DND-41 (cell line): ENCODE measurements around the gene PANX1.
A peak's percentile ranks its signal among the peaks of the same experiment; 100 is the strongest.

ENCODE experiments used
- ATAC-seq: fragments of 200-7000 bp; cut with Tn5 transposase; 3 replicates; pipeline ENCODE4 v1.9.1; 2021; ENCODE audit warnings: low read depth; ENCODE audit not compliant: insufficient read depth
- DNase-seq: peaks from one replicate; pipeline ENCODE4 v3.0.0-alpha.2; 2020
- H2AFZ ChIP-seq: 2 replicates; pipeline ENCODE4 v1.6.0; 2012; ENCODE audit warnings: low read depth, low read length
- H3K27ac ChIP-seq: 2 replicates; pipeline ENCODE4 v1.5.1; 2012; ENCODE audit warnings: low read length, inconsistent platforms
- H3K27me3 ChIP-seq: fragments of 200-600 bp; sonication (generic); 2 replicates; pipeline ENCODE4 v1.6.0; 2012; ENCODE audit warnings: low read length, mild to moderate bottlenecking, inconsistent platforms; ENCODE audit not compliant: insufficient read depth, poor library complexity
- H3K36me3 ChIP-seq: 2 replicates; pipeline ENCODE4 v1.5.1; 2012; ENCODE audit warnings: low read length, inconsistent platforms; ENCODE audit not compliant: insufficient read depth
- H3K4me1 ChIP-seq: 2 replicates; pipeline ENCODE4 v1.5.1; 2012; ENCODE audit warnings: mild to moderate bottlenecking, low read length; ENCODE audit not compliant: insufficient read depth
- H3K4me2 ChIP-seq: 2 replicates; pipeline ENCODE4 v1.6.0; 2012; ENCODE audit warnings: mild to moderate bottlenecking, moderate library complexity, low read length, inconsistent platforms; ENCODE audit not compliant: insufficient read depth
- H3K4me3 ChIP-seq, 2 experiments: fragments of 200-600 bp in 1 of 2; shearing (Covaris generic) in 1 of 2; 2 replicates each; pipeline ENCODE4 v1.5.1; 2012 to 2016; ENCODE audit warnings: inconsistent platforms in 2 of 2, low read length in 2 of 2, mild to moderate bottlenecking in 2 of 2, low read depth in 1 of 2, moderate library complexity in 1 of 2
- H3K79me2 ChIP-seq: 2 replicates; pipeline ENCODE4 v1.6.0; 2012; ENCODE audit warnings: low read length, inconsistent platforms; ENCODE audit not compliant: insufficient read depth
- H3K9ac ChIP-seq: 2 replicates; pipeline ENCODE4 v1.6.0; 2012; ENCODE audit warnings: low read depth, mild to moderate bottlenecking, inconsistent platforms, low read length, moderate library complexity
- H3K9me3 ChIP-seq: 2 replicates; pipeline ENCODE4 v1.5.1; 2012; ENCODE audit warnings: low read length, moderate library complexity, mild to moderate bottlenecking, inconsistent platforms; ENCODE audit not compliant: insufficient read depth, severe bottlenecking
- H4K20me1 ChIP-seq: 2 replicates; pipeline ENCODE4 v1.6.0; 2012; ENCODE audit warnings: low read length; ENCODE audit not compliant: insufficient read depth
- CTCF ChIP-seq: IDR thresholded peaks from 2 replicates; pipeline ENCODE4 v1.5.1; 2012; ENCODE audit warnings: borderline replicate concordance, low read length, moderate library complexity, mild to moderate bottlenecking; ENCODE audit not compliant: poor library complexity, severe bottlenecking; ENCODE audit errors: extremely low read depth
- EZH2 ChIP-seq: IDR thresholded peaks from 3 replicates; pipeline ENCODE4 v1.6.1; 2012; ENCODE audit warnings: borderline replicate concordance, low read depth, mild to moderate bottlenecking, moderate library complexity, low read length, inconsistent platforms; ENCODE audit not compliant: severe bottlenecking

The PANX1 gene

GRCh38 chr11:94171693-94172440 lies 43.2 kb downstream of the PANX1 start:
- TF ChIP-seq CTCF (peak; percentile 81), EZH2 (no peak)
- Histone ChIP-seq H3K9ac (no peak overlapping the region), H3K79me2 (peaks cover 57% of the 10 kb centered on the region), H3K4me2 (no peak overlapping the region), H3K27ac (no peak overlapping the region), H2AFZ (no peak overlapping the region), H3K4me1 (no peaks in the 10 kb centered on the region; the same call in 1 of the 2 replicates), H3K27me3 (no peaks in the 10 kb centered on the region), H4K20me1 (peaks cover 66% of the 10 kb centered on the region), H3K4me3 (no peak overlapping the region), H3K9me3 (no peaks in the 10 kb centered on the region), H3K36me3 (no peaks in the 10 kb centered on the region)
- ATAC-seq (peak; percentile 74), DNase-seq (peak; percentile 43)

- H3K36me3 ChIP-seq = peaks cover 24% of the 10 kb centered on the region
- DNase-seq (no peak), ATAC-seq (no peak)
- TF ChIP-seq CTCF (no peak), EZH2 (no peak)
- H3K9me3 ChIP-seq = no peaks in the 10 kb centered on the region
- no peak overlapping the region for H3K27ac ChIP-seq
- H4K20me1 ChIP-seq = peaks cover 53% of the 10 kb centered on the region
- H3K4me3 ChIP-seq = no peak overlapping the region
- no peak overlapping the region for H2AFZ ChIP-seq
- H3K4me2 ChIP-seq = no peak overlapping the region
- no peak overlapping the region for H3K9ac ChIP-seq
- no peaks in the 10 kb centered on the region; the same call in 1 of the 2 replicates for H3K4me1 ChIP-seq
- H3K79me2 ChIP-seq = peaks cover 43% of the 10 kb centered on the region
- no peaks in the 10 kb centered on the region for H3K27me3 ChIP-seq
Measured at GRCh38 chr11:94175535-94175934, 46.9 kb downstream of the PANX1 start.

GRCh38 chr11:94178331-94178730 lies 49.7 kb downstream of the PANX1 start:
- TF ChIP-seq EZH2 (no peak), CTCF (no peak)
- Histone ChIP-seq H3K4me1 (no peaks in the 10 kb centered on the region), H3K9me3 (no peaks in the 10 kb centered on the region), H3K4me2 (no peak overlapping the region), H4K20me1 (peaks cover 31% of the 10 kb centered on the region; the same call in 1 of the 2 replicates), H3K79me2 (peaks cover 26% of the 10 kb centered on the region), H3K9ac (no peak overlapping the region), H2AFZ (no peak overlapping the region), H3K36me3 (peaks cover 48% of the 10 kb centered on the region), H3K27me3 (no peaks in the 10 kb centered on the region), H3K27ac (no peak overlapping the region), H3K4me3 (no peak overlapping the region)
- no peak for DNase-seq
- no peak for ATAC-seq
